Tibial nerve (tissue), 4 donors: ENCODE results near the gene CPLANE2. TPM values are rescaled to one million over a fixed set of nuclear protein-coding genes. Genes with fewer than 3 reads are reported as not detected.
"Not testable (repeated sequence)": the region's sequence is repeated elsewhere in the genome, so short reads cannot be mapped to it uniquely, and the experiment has no call there.

Experiments used
- DNase-seq, 2 donors: peaks; one replicate each; pipeline ENCODE4 v3.0.0-alpha.2; 2019; ENCODE audit warnings: low spot score in 2 of 2
- H3K27ac ChIP-seq, 4 donors: fragments of 200-600 bp; sonication (generic) in 3 of 4; one replicate each; pipeline ENCODE4 v1.5.1; 2017 to 2019; ENCODE audit warnings: mild to moderate bottlenecking in 1 of 4
- H3K27me3 ChIP-seq, 2 donors: fragments of 200-600 bp; sonication (generic) in 1 of 2; one replicate each; pipeline versions ENCODE4 v1.5.1 to v1.6.0; 2017 to 2019
- H3K36me3 ChIP-seq, 3 donors: fragments of 200-600 bp; sonication (generic); one replicate each; pipeline ENCODE4 v1.5.1; 2018 to 2019
- H3K4me1 ChIP-seq, 4 donors: fragments of 200-600 bp; sonication (generic) in 3 of 4; one replicate each; pipeline ENCODE4 v1.5.1; 2017 to 2019
- H3K4me3 ChIP-seq, 4 donors: fragments of 200-600 bp; sonication (generic) in 3 of 4; one replicate each; pipeline ENCODE4 v1.5.1; 2017 to 2019; ENCODE audit warnings: mild to moderate bottlenecking in 1 of 4, moderate library complexity in 1 of 4
- H3K9me3 ChIP-seq, 4 donors: fragments of 200-600 bp; sonication (generic) in 3 of 4; one replicate each; pipeline ENCODE4 v1.5.1; 2017 to 2019
- CTCF ChIP-seq, 5 experiments: fragments of 200-600 bp in 3 of 5; fragments of 450-650 bp in 2 of 5; sonication (generic) in 3 of 5; IDR thresholded peaks; one replicate each; pipeline ENCODE4 v1.5.1; 2016 to 2019; ENCODE audit warnings: antibody characterized with exemption in 5 of 5, mild to moderate bottlenecking in 3 of 5, moderate library complexity in 2 of 5
- EP300 ChIP-seq, 2 donors: sonication (generic); formaldehyde crosslinking; IDR thresholded peaks; one replicate each; pipeline ENCODE4 v1.6.1; 2017; ENCODE audit warnings: antibody characterized with exemption in 2 of 2, mild to moderate bottlenecking in 1 of 2
- POLR2A ChIP-seq, 2 donors: fragments of 450-650 bp; IDR thresholded peaks; one replicate each; pipeline ENCODE4 v1.6.1; 2017; ENCODE audit warnings: antibody characterized with exemption in 2 of 2, mild to moderate bottlenecking in 2 of 2, moderate library complexity in 2 of 2
- WGBS, 2 donors: methylation state at CpG; one replicate each; pipeline ENCODE4 v1.1.5; 2018; 5-methylcytosine and 5-hydroxymethylcytosine counted together
- total RNA-seq, 4 donors: library from RNA; depleted of rRNA; stranded (reverse); fragments of >200 nt; gene quantifications; one replicate each; pipeline ENCODE4 v1.1.0, GENCODE V29; 2016

CPLANE2 gene
- total RNA-seq, 4 donors from 2014 or later: 3.6 to 14.4 (median 9.6) TPM

DNA sequence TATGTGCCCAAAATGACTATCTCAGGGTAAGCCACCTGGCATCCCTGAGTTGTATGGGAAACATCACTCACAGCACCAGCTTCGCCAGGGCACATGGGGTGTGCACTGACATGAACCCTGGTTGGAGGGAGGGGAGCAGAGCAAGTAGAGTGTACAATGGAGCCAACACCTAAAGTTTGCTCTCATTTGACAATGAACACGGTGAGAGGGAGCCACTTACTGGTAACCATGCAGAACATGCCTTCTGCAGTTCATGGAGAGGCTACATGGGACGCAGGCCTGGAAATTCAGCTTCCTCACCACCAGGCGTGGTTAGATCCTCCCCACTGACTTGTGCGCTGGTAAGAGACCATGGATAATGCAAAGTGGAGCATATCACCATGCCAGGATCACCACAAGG lies 10.0 kb upstream of the CPLANE2 start:
- Histone ChIP-seq H3K27ac (peak overlapping the region in 2 of 4 donors; percentile 82 to 90), H3K4me3 (no peak overlapping the region), H3K4me1 (peaks cover 0 to 69% (median 42%) of the 10 kb centered on the region in 4 donors), H3K27me3 (no peaks in the 10 kb centered on the region), H3K9me3 (no peaks in the 10 kb centered on the region), H3K36me3 (peaks cover 0 to 31% (median 0%) of the 10 kb centered on the region in 3 donors)
- TF ChIP-seq POLR2A (IDR thresholded peaks at IDR 0.05): no peak
- no peak for TF ChIP-seq EP300 (IDR thresholded peaks at IDR 0.05)
- no peak for TF ChIP-seq CTCF (IDR thresholded peaks at IDR 0.05)
- WGBS, 2 donors: 71 to 86% methylated on average over 5 of the region's 5 CpGs
- no peak for DNase-seq

DNA sequence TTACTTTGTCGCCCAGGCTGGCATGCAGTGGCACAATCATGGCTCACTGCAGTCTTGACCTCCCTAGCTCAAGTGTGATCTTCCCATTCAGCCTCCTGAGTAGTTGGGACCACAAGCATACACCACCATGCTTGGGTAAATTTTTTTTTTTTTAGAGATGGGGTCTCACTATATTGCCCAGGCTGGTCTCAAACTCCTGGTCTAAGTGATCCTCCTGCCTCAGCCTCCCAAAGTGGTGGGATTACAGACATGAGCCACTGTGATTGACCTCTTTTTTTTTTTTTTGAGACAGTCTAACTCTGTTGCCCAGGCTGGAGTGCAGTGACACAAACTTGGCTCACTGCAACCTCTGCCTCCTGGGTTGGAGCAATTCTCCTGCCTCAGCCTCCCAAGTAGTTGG lies 9.3 kb upstream of the CPLANE2 start:
- H3K9me3 ChIP-seq, DNase-seq, H3K27me3 ChIP-seq, H3K4me3 ChIP-seq: not testable (repeated sequence)
- 87 to 100% methylated on average over 1 of the region's 1 CpG for WGBS, 2 donors
- H3K4me1 ChIP-seq: peaks cover 0 to 63% (median 38%) of the 10 kb centered on the region in 4 donors
- peaks cover 0 to 24% (median 0%) of the 10 kb centered on the region in 3 donors for H3K36me3 ChIP-seq
- H3K27ac ChIP-seq: peak overlapping the region in 2 of 4 donors; percentile 46 to 90

DNA sequence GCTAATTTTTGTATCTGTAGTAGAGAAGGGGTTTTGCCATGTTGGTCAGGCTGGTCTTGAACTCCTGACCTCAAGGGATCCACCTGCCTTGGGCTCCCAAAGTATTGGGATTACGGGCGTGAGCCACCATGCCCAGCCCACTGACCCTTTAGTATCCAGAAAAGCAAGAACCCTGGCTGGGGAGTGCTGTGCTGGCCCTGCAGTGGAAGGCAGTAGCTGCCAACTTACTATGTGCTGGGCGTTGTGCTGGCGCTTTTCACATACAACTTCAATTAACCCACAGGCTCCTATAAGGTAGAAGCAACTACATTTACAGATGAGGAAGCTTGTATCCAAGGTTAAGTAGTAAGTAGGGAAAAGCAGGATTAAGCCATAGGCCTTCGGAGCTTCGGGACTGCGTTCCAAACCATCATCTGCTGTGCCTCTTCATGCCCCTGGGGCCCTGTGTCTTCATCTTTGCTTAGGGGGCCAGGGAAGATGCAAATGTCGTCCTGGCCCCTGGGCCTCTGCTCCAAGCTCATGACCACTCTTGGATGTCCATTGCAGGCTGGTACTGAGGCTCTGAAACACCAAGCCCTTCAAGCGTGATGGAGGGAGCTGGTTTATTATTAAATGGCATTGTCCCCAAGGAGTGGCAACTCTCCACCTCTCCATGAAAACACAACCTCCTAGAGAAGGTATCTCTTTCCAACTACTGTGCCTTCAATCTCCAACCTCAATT lies 8.7 kb upstream of the CPLANE2 start:
- H3K36me3 ChIP-seq: peaks cover 0 to 19% (median 0%) of the 10 kb centered on the region in 3 donors
- no peak overlapping the region for H3K4me3 ChIP-seq
- peaks cover 0 to 57% (median 32%) of the 10 kb centered on the region in 4 donors for H3K4me1 ChIP-seq
- peak overlapping the region in 1 of 4 donors; percentile 90 for H3K27ac ChIP-seq
- no peaks in the 10 kb centered on the region for H3K9me3 ChIP-seq
- no peak for DNase-seq
- TF ChIP-seq EP300 (IDR thresholded peaks at IDR 0.05) (no peak), CTCF (IDR thresholded peaks at IDR 0.05) (no peak), POLR2A (IDR thresholded peaks at IDR 0.05) (no peak)
- no peaks in the 10 kb centered on the region for H3K27me3 ChIP-seq
- WGBS, 2 donors: 82 to 91% methylated on average over 9 of the region's 9 CpGs

GRCh38 chr1:16244650-16245285 lies 7.8 kb upstream of the CPLANE2 start:
- peak in 2 of 5 experiments; percentile 5 to 6 for TF ChIP-seq CTCF (IDR thresholded peaks at IDR 0.05)
- TF ChIP-seq POLR2A (IDR thresholded peaks at IDR 0.05): no peak
- H3K4me3 ChIP-seq: no peak overlapping the region
- 66 to 77% methylated on average over 8 of the region's 8 CpGs for WGBS, 2 donors
- H3K27me3 ChIP-seq: no peaks in the 10 kb centered on the region
- H3K4me1 ChIP-seq: peaks cover 0 to 48% (median 28%) of the 10 kb centered on the region in 4 donors
- DNase-seq: no peak
- peak overlapping the region in 1 of 4 donors; percentile 90 for H3K27ac ChIP-seq
- H3K36me3 ChIP-seq: peaks cover 0 to 19% (median 0%) of the 10 kb centered on the region in 3 donors
- H3K9me3 ChIP-seq: no peaks in the 10 kb centered on the region

- Histone ChIP-seq H3K9me3 (no peaks in the 10 kb centered on the region), H3K4me3 (no peak overlapping the region), H3K27me3 (no peaks in the 10 kb centered on the region), H3K4me1 (peaks cover 0 to 41% (median 21%) of the 10 kb centered on the region in 4 donors), H3K27ac (peak overlapping the region; percentile 6 to 90 (median 32)), H3K36me3 (peaks cover 0 to 19% (median 0%) of the 10 kb centered on the region in 3 donors)
- WGBS, 2 donors: 23% methylated on average over 8 of the region's 8 CpGs
- peak; percentile 81 to 92 for DNase-seq
- TF ChIP-seq POLR2A (IDR thresholded peaks at IDR 0.05) (no peak), EP300 (IDR thresholded peaks at IDR 0.05) (peak in 1 of 2 donors; percentile 61), CTCF (IDR thresholded peaks at IDR 0.05) (peak; percentile 80 to 95 (median 86))
These were observed 7.1 kb upstream of the CPLANE2 start for GRCh38 chr1:16243936-16244649.
